Measurements from ENCODE around the gene ZNF169.
"Not testable (repeated sequence)": the region's sequence is repeated elsewhere in the genome, so short reads cannot be mapped to it uniquely, and the experiment has no call there.

DNA sequence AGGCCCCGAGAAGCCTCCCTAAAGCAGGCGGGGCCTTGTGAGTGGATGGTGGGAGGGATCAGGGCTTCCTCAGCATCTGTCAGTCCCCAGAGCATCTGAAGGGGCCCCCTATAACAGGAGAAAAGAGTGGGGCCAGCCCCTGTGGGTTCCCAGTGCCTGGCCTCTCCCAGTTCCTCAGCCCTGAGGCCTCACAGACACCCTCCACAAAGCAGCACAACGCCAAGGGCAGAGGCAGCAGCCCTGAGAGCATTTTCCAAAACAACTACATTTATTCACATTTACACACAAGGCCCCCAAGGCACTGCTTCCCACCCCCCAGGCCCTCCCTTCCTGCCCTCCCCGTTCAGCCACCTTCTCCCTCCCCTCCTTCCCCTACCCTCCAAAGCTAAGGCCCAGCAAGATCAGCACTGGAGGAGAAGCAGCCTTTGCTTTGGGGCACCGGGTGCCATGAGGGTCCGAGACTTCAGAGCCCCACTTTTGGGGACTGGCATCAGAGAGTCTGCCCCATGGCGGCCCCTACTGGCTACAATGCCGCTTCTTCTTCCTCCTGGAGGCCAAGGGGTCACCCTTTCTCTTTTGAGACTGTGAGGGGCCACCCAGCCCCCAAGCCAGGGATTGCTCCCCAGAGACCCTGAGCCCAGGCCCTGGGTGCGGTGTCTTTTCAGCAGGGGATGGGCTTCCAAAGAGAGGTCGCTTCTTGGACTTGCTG, 59.0 kb downstream of the ZNF169 start:
- not testable (repeated sequence) for TF ChIP-seq CTCF, POLR2AphosphoS5, POLR2A (IDR thresholded peaks at IDR 0.05)

All from sigmoid colon (tissue), 4 donors.